Panc1 (cell line): ENCODE measurements around the gene RPH3AL. TPM values are rescaled to one million over a fixed set of nuclear protein-coding genes. Genes with fewer than 3 reads are reported as not detected.

ENCODE experiments used
- ATAC-seq: fragments of 200-7000 bp; cut with Tn5 transposase; 2 replicates; pipeline ENCODE4 v1.9.1; 2020; ENCODE audit warnings: mild to moderate bottlenecking, moderate library complexity
- BruUV-seq: library from RNA; stranded (reverse); fragments of 400-500 nt; replicated peaks from 2 replicates; lab custom pipeline; 2021; lab: Mats Ljungman, UMichigan
- CTCF ChIA-PET: fragments of 300-600 bp; sonication (Branson Sonifier 250); formaldehyde crosslinking; loops from one replicate; lab custom pipeline; 2022; ENCODE audit warnings: antibody characterized with exemption; lab: Charles Lee
- POLR2A ChIA-PET: fragments of 300-600 bp; sonication (Branson Sonifier 250); formaldehyde crosslinking; loops from one replicate; lab custom pipeline; 2022; ENCODE audit warnings: antibody characterized with exemption; lab: Charles Lee
- DNase-seq: peaks from one replicate; pipeline ENCODE4 v3.0.0-alpha.2; 2010; ENCODE audit warnings: low read depth, low spot score
- H3K27ac ChIP-seq: 2 replicates; pipeline ENCODE4 v1.5.1; 2011; ENCODE audit warnings: mild to moderate bottlenecking, low read length, inconsistent platforms
- H3K27me3 ChIP-seq: fragments of 200-500 bp; sonication (Bioruptor generic); 2 replicates; pipeline ENCODE4 v1.6.0; 2014; ENCODE audit warnings: low read length, inconsistent platforms; ENCODE audit not compliant: control insufficient read depth, insufficient read depth
- H3K36me3 ChIP-seq: fragments of 200-500 bp; sonication (Bioruptor generic); 2 replicates; pipeline ENCODE4 v1.5.1; 2014; ENCODE audit warnings: inconsistent platforms, mild to moderate bottlenecking, low read length, moderate library complexity; ENCODE audit not compliant: control insufficient read depth, insufficient read depth
- H3K4me1 ChIP-seq: 2 replicates; pipeline ENCODE4 v1.5.1; 2011; ENCODE audit warnings: inconsistent platforms, mild to moderate bottlenecking, low read length, moderate library complexity; ENCODE audit not compliant: control insufficient read depth, insufficient read depth
- H3K4me3 ChIP-seq, 2 experiments: 2 replicates each; pipeline ENCODE4 v1.5.1; 2011 to 2012; ENCODE audit warnings: low read depth in 2 of 2, low read length in 2 of 2, mild to moderate bottlenecking in 2 of 2, inconsistent platforms in 1 of 2, moderate library complexity in 1 of 2
- H3K9me3 ChIP-seq: fragments of 200-500 bp; sonication (Bioruptor generic); 2 replicates; pipeline ENCODE4 v1.5.1; 2014; ENCODE audit warnings: low read depth, mild to moderate bottlenecking, inconsistent platforms, low read length, moderate library complexity; ENCODE audit not compliant: control insufficient read depth, insufficient read depth
- CTCF ChIP-seq: fragments of 450-650 bp; IDR thresholded peaks from 2 replicates; pipeline ENCODE4 v1.5.1; 2017; ENCODE audit warnings: mild to moderate bottlenecking
- POLR2AphosphoS5 ChIP-seq: IDR thresholded peaks from 2 replicates; pipeline ENCODE4 v1.6.1; 2012; ENCODE audit warnings: mild to moderate bottlenecking, low read depth, low read length, moderate library complexity
- SIN3A ChIP-seq: IDR thresholded peaks from 2 replicates; pipeline ENCODE4 v1.6.1; 2012; ENCODE audit warnings: low read depth, mild to moderate bottlenecking, low read length, moderate library complexity, borderline replicate concordance; ENCODE audit not compliant: insufficient read depth
- TCF7L2 ChIP-seq: IDR thresholded peaks from 2 replicates; pipeline ENCODE4 v1.6.1; 2011; ENCODE audit warnings: mild to moderate bottlenecking, low read depth, low read length, inconsistent platforms
- in situ Hi-C: cut with HindIII; loops from 2 replicates; pipeline ENCODE4 v1.10.0; 2016; ENCODE audit warnings: low sequenced_read_pairs, low pct_unique_long_range_greater_than_20kb
- intact Hi-C: fragments of 100-400 bp; cut with micrococcal nuclease; formaldehyde crosslinking; loops from one replicate; pipeline ENCODE4 v1.10.0; 2022; ENCODE audit not compliant: unreplicated experiment
- total RNA-seq: library from RNA; stranded (reverse); gene quantifications from one replicate; pipeline ENCODE4 v1.2.1, GENCODE V29; 2021; ENCODE audit not compliant: unreplicated experiment
- TF ChIP-seq, protein P1 (sequence below), 2 experiments: IDR thresholded peaks; 2 replicates each; pipeline ENCODE4 v1.6.1; 2011 to 2012; ENCODE audit warnings: low read depth in 2 of 2, control low read depth in 1 of 2, low read length in 1 of 2, mild to moderate bottlenecking in 1 of 2, moderate library complexity in 1 of 2; ENCODE audit not compliant: insufficient read depth in 1 of 2

Gene RPH3AL
- total RNA-seq, 1 experiment from 2014 or later = 2.2 TPM

DNA sequence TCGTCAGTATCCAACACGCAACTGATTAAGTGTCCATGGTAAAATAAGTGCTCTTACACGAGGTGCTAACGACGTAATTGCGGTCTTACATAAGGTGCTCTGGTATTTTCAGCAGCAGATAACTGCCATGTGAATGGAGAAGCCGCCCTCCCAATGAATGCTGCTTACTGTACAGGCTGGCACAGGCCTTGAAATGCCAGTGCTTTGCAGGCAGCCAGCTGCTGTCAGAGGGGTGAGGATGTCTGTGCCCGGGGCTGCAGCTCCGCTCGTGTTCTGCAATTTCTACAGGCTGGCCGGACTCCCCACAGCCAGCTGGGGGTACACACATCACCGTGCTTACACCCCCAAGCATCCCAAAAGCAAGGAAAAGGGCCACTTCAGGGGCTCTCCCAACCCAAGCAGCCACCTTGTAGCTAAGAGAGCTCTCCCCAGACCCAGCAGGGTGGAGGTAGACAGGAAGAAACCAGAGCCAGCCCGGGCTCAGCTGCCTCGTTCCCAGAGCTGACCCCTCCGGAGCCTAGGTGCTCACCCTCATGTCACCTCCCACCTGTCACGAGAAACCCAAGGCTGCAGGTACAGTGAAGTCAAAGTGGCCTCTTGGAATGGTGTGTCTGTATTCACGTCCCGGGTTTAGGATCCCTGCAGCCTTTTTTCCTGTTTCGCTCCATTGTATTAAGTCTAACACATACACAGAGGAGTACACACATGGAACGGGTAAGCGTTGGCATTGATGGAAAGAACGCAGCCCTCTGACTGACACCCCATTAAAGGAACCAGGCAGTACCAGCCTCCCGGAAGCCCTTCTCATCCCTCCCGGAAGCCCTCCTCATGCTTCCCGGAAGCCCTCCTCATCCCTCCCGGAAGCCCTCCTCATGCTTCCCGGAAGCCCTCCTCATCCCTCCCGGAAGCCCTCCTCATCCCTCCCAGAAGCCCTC lies 27.2 kb upstream of the RPH3AL start:
- BruUV-seq = no TSS peak
- no peak for TF ChIP-seq TCF7L2
- TF ChIP-seq CTCF = no peak
- TF ChIP-seq, protein P1, sequence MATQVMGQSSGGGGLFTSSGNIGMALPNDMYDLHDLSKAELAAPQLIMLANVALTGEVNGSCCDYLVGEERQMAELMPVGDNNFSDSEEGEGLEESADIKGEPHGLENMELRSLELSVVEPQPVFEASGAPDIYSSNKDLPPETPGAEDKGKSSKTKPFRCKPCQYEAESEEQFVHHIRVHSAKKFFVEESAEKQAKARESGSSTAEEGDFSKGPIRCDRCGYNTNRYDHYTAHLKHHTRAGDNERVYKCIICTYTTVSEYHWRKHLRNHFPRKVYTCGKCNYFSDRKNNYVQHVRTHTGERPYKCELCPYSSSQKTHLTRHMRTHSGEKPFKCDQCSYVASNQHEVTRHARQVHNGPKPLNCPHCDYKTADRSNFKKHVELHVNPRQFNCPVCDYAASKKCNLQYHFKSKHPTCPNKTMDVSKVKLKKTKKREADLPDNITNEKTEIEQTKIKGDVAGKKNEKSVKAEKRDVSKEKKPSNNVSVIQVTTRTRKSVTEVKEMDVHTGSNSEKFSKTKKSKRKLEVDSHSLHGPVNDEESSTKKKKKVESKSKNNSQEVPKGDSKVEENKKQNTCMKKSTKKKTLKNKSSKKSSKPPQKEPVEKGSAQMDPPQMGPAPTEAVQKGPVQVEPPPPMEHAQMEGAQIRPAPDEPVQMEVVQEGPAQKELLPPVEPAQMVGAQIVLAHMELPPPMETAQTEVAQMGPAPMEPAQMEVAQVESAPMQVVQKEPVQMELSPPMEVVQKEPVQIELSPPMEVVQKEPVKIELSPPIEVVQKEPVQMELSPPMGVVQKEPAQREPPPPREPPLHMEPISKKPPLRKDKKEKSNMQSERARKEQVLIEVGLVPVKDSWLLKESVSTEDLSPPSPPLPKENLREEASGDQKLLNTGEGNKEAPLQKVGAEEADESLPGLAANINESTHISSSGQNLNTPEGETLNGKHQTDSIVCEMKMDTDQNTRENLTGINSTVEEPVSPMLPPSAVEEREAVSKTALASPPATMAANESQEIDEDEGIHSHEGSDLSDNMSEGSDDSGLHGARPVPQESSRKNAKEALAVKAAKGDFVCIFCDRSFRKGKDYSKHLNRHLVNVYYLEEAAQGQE (IDR thresholded peaks at IDR 0.05; ENCODE audit: insufficient read depth in 1 of 2, low read depth in 2 of 2, low read length in 1 of 2) = no peak
- TF ChIP-seq SIN3A = no peak
- no peak for TF ChIP-seq POLR2AphosphoS5
- intact Hi-C loops (no loop called here), in situ Hi-C loops (no loop called here)
- Histone ChIP-seq H3K9me3 (no peaks in the 10 kb centered on the region), H3K27me3 (no peaks in the 10 kb centered on the region), H3K36me3 (no peaks in the 10 kb centered on the region), H3K27ac (no peak overlapping the region), H3K4me1 (no peaks in the 10 kb centered on the region), H3K4me3 (no peak overlapping the region)
- DNase-seq (no peak), ATAC-seq (0 out of 2 replicates have a peak, but pooled peaks have one; percentile 38)
- ChIA-PET POLR2A (no interaction called here), CTCF (no interaction called here)

- no peak overlapping the region for H3K4me3 ChIP-seq
- no peaks in the 10 kb centered on the region for H3K9me3 ChIP-seq
- H3K27me3 ChIP-seq = no peaks in the 10 kb centered on the region
- in situ Hi-C loops (no loop called here), intact Hi-C loops (no loop called here)
- BruUV-seq = no TSS peak
- ChIA-PET CTCF (no interaction called here), POLR2A (no interaction called here)
- TF ChIP-seq CTCF (no peak), SIN3A (no peak), TCF7L2 (no peak), POLR2AphosphoS5 (no peak)
- TF ChIP-seq, protein P1 (IDR thresholded peaks at IDR 0.05; ENCODE audit: insufficient read depth in 1 of 2, low read depth in 2 of 2, low read length in 1 of 2) = no peak
- H3K4me1 ChIP-seq = no peaks in the 10 kb centered on the region
- no peaks in the 10 kb centered on the region for H3K36me3 ChIP-seq
- no peak for DNase-seq
- H3K27ac ChIP-seq = no peak overlapping the region
- no peak for ATAC-seq
Measured at GRCh38 chr17:378068-378467, 25.5 kb upstream of the RPH3AL start.
